Thymus (tissue), 11 donors: ENCODE data around the gene SUSD6. TPM values are rescaled to one million over a fixed set of nuclear protein-coding genes. Genes with fewer than 3 reads are reported as not detected.
A peak's percentile ranks its signal among the peaks of the same experiment; 100 is the strongest.
"Not testable (repeated sequence)": the region's sequence is repeated elsewhere in the genome, so short reads cannot be mapped to it uniquely, and the experiment has no call there.

Experiments used
- DNase-seq, 9 donors: peaks; one replicate each; pipeline ENCODE4 v3.0.0-alpha.2; 2013; ENCODE audit warnings: low spot score in 9 of 9, low read depth in 6 of 9, missing footprints in 1 of 9
- H3K27ac ChIP-seq, 2 donors: one replicate each; pipeline ENCODE4 v1.5.1; 2013; ENCODE audit warnings: control low read depth in 1 of 2, low read depth in 1 of 2, low read length in 1 of 2, mild to moderate bottlenecking in 1 of 2, moderate library complexity in 1 of 2
- H3K27me3 ChIP-seq, 2 donors: one replicate each; pipeline ENCODE4 v1.5.1; 2013; ENCODE audit warnings: low read length in 1 of 2; ENCODE audit not compliant: control insufficient read depth in 2 of 2, insufficient read depth in 1 of 2
- H3K36me3 ChIP-seq, 2 donors: one replicate each; pipeline ENCODE4 v1.5.1; 2013; ENCODE audit warnings: low read length in 1 of 2, mild to moderate bottlenecking in 1 of 2, moderate library complexity in 1 of 2; ENCODE audit not compliant: control insufficient read depth in 2 of 2, insufficient read depth in 2 of 2
- H3K4me1 ChIP-seq, 2 donors: one replicate each; pipeline ENCODE4 v1.5.1; 2013; ENCODE audit warnings: low read length in 2 of 2; ENCODE audit not compliant: control insufficient read depth in 2 of 2, insufficient read depth in 2 of 2
- H3K4me3 ChIP-seq, 2 donors: one replicate each; pipeline ENCODE4 v1.5.1; 2013; ENCODE audit warnings: low read length in 2 of 2, control low read depth in 1 of 2, mild to moderate bottlenecking in 1 of 2
- H3K9me3 ChIP-seq, 2 donors: one replicate each; pipeline ENCODE4 v1.5.1; 2013; ENCODE audit warnings: low read length in 1 of 2, mild to moderate bottlenecking in 1 of 2; ENCODE audit not compliant: control insufficient read depth in 2 of 2, insufficient read depth in 1 of 2
- WGBS: extraction: QIAGEN DNeasy Blood & Tissue Kit; methylation state at CpG from one replicate; pipeline ENCODE4 v1.1.7; 2013; 5-methylcytosine and 5-hydroxymethylcytosine counted together
- polyA plus RNA-seq: library from polyadenylated mRNA; stranded (reverse); fragments of 200-250 nt; gene quantifications from one replicate; pipeline ENCODE4 v1.2.3, GENCODE V29; 2013
- total RNA-seq: library from RNA; stranded (reverse); fragments of 120-200 nt; gene quantifications from one replicate; pipeline ENCODE4 v1.2.4, GENCODE V29; 2013
- donor health status: healthy.

Gene SUSD6
- total and polyA plus RNA-seq, 2 donors = 7.8 to 23.7 TPM

DNA sequence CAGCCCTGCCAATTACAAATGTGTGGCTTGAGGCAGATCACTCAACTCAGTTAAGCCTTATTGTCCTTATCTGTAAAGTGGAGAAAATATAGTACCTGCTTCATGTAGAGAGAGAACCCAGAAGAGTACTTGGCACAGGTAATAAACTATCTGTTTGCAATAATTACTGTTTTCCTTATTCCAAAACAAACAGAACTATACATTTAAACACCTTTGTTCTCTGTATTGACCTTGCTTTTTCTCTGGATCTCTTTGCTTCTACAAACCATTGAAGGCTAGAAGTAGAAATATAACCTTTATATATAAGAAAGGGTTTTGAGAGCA, 84.8 kb downstream of the SUSD6 start:
- DNase-seq = no peak
- H3K4me3 ChIP-seq = no peak overlapping the region
- H3K9me3 ChIP-seq = no peaks in the 10 kb centered on the region
- no peaks in the 10 kb centered on the region for H3K27me3 ChIP-seq
- peaks cover 0 to 2% of the 10 kb centered on the region in 2 donors for H3K36me3 ChIP-seq
- H3K27ac ChIP-seq = peak overlapping the region in 1 of 2 donors; percentile 58
- peaks cover 12 to 58% of the 10 kb centered on the region in 2 donors for H3K4me1 ChIP-seq

DNA sequence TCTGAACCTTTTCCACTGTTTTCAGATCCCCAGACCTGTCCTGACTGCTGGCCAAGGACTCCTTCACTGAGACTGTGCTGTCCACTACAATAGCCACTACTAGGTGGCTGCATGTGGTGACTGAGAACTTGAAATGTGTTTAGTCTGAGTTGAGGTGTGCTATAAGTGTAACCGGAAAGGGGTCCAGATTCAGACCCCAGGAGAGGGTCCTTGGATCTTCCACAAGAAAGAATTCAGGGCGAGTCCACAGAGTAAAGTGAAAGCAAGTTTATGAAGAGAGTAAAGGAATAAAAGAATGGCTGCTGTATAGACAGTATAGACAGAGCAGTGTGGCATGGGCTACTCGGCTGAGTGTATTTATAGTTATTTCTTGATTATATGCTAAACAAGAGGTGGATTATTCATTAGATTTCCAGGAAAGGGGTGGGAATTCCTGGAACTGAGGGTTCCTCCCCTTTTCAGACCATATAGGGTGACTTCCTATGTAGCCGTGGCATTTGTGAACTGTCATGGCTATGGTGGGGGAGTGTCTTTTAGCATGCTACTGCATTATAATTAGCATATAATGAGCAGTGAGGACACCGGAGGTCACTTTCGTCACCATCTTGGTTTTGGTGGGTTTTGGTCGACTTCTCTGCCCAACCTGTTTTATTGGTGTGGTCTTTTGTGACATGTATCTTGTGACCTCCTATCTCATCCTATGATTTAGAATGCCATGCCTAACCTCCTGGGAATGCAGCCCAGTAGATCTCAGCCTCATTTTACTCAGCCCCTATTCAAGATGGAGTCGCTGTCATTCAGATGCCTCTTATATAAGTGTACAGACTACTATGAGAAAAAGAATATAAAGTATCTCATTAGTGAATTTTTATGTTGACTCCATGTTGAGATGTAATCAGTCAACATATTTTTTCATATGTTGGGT, 85.5 kb downstream of the SUSD6 start:
- Histone ChIP-seq H3K36me3 (no peaks in the 10 kb centered on the region), H3K4me1 (peaks cover 12 to 61% of the 10 kb centered on the region in 2 donors), H3K4me3 (no peak overlapping the region), H3K27me3 (no peaks in the 10 kb centered on the region), H3K27ac (peak overlapping the region; percentile 54 to 58), H3K9me3 (no peaks in the 10 kb centered on the region)
- DNase-seq = no peak
- WGBS = 80% methylated on average over 8 of the region's 8 CpGs

DNA sequence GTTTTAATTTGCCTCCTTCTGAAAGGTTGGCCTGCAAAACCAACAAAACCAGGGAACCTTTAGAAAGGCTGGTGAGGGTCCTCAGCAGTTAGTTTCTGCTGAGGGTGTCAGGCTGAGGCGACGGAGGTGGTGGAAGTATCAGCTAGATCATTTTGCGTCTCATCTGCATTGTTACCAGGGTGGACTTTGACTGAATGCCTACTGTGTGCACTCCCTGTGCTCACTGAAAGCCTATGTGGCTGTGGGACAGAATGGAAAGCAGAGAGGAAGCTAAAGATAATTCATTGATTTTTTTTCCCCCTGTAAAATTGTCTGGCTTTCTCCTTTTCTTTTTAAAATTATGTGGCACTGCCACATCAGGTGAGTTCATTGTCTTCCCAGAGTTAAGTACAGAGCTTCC, 87.2 kb downstream of the SUSD6 start:
- H3K4me1 ChIP-seq = peaks cover 16 to 66% of the 10 kb centered on the region in 2 donors
- no peak overlapping the region for H3K27ac ChIP-seq
- WGBS = over 99% methylated on average over 3 of the region's 3 CpGs

DNA sequence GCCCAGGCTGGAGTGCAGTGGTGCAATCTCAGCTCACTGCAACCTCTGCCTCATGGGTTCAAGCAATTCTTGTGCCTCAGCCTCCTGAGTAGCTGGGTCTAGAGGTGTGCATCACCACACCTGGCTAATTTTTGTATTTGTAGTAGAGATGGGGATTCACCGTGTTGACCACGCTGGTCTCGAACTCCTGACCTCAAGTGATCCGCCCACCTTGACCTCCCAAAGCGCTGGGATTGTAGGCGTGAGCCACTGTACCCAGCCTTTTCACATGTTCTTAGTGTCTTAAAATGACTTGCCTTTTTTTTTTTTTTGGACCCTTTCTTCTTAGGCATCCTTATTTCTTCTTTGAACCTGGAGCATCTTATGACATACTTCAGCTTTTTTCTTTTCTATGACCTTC, 87.8 kb downstream of the SUSD6 start:
- not testable (repeated sequence) for H3K27ac ChIP-seq, H3K36me3 ChIP-seq, H3K4me3 ChIP-seq, H3K27me3 ChIP-seq, H3K9me3 ChIP-seq, DNase-seq
- WGBS = 96% methylated on average over 6 of the region's 6 CpGs
- peaks cover 18 to 64% of the 10 kb centered on the region in 2 donors for H3K4me1 ChIP-seq

More for the DNA sequence above, 87.2 kb downstream of the SUSD6 start:
- peaks cover 2 to 6% of the 10 kb centered on the region in 2 donors for H3K36me3 ChIP-seq
- no peak overlapping the region for H3K4me3 ChIP-seq
- no peaks in the 10 kb centered on the region for H3K9me3 ChIP-seq
- H3K27me3 ChIP-seq = no peaks in the 10 kb centered on the region
- no peak for DNase-seq

DNA sequence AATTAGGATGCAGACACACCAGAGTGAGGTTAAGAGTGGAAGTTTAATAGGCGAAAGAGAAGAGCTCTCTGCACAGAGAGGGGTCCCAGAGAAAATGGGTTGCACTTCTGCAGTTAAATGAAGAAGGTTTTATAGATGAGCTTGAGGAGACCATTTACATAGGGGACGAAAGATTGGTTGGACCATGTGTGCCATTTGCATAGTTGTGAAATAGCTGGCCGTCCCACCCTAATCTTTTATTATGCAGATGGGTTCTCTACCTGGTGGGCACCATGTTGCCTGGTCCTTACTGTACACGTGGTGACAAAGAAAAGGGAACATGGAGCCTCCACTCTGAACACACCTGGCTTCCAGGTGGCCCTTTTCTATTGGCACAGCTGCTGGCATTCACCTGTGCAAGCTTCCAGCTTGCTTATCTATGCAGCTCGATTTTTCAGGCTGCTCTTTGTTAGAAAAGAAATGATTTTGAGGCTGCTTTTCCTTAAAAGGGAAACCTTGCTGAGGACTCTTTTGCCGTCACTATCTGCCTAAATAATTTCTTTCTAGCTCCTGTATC, 88.4 kb downstream of the SUSD6 start:
- DNase-seq = no peak
- peaks cover 13 to 63% of the 10 kb centered on the region in 2 donors for H3K4me1 ChIP-seq
- no peaks in the 10 kb centered on the region for H3K27me3 ChIP-seq
- H3K4me3 ChIP-seq = no peak overlapping the region
- 88% methylated on average over 6 of the region's 6 CpGs for whole genome bisulfite sequencing
- H3K9me3 ChIP-seq = no peaks in the 10 kb centered on the region
- no peak overlapping the region for H3K27ac ChIP-seq
- H3K36me3 ChIP-seq = peaks cover 13 to 15% of the 10 kb centered on the region in 2 donors

DNA sequence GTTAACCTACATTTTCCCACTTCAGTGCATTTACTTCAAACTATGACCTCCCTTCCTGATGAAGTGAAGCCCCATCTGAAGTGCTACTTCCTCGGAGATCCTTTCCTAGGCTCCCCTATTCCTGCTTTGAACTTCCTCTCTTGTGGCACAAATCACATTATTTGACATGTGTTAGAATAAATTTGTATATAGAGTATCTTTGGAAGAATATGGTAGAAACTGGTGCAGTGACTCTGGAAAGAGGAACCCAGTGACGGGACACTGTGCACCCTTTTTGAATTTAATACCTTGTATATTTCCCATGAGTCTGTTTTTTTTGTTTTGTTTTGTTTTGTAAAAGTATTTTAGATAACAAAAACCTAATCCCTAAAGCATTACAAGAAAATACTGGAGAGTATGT, 89.2 kb downstream of the SUSD6 start:
- Histone ChIP-seq H3K27ac (no peak overlapping the region), H3K4me3 (no peak overlapping the region), H3K36me3 (peaks cover 20 to 21% of the 10 kb centered on the region in 2 donors), H3K27me3 (no peaks in the 10 kb centered on the region), H3K4me1 (peaks cover 6 to 60% of the 10 kb centered on the region in 2 donors), H3K9me3 (no peaks in the 10 kb centered on the region)
- WGBS = 82% methylated on average over 2 of the region's 2 CpGs
- no peak for DNase-seq

DNA sequence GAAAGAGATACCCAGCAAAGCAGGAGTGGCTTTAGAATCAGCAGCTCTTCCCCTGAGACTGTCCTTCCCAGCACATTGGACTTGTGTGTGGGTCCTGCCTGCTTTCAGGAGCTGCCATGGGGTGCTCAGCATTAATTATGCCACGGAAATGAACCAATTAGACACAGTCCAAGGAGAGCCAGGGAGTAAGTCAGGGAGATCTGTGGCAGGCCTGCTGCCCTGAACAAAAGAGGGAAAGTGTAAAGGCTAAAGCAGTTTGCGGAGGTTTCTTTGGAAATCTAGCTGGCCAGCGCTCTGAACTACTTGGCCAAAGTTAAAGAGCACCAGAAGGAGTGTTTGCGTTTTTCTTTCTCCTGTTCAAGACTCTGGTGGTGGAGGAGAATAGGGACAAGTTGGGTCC, 89.9 kb downstream of the SUSD6 start:
- 94% methylated on average over 4 of the region's 4 CpGs for WGBS
- no peak overlapping the region for H3K27ac ChIP-seq
- H3K27me3 ChIP-seq = no peaks in the 10 kb centered on the region
- H3K4me1 ChIP-seq = peaks cover 6 to 57% of the 10 kb centered on the region in 2 donors
- no peak for DNase-seq
- H3K4me3 ChIP-seq = no peak overlapping the region
- H3K9me3 ChIP-seq = no peaks in the 10 kb centered on the region
- H3K36me3 ChIP-seq = peaks cover 20 to 27% of the 10 kb centered on the region in 2 donors

DNA sequence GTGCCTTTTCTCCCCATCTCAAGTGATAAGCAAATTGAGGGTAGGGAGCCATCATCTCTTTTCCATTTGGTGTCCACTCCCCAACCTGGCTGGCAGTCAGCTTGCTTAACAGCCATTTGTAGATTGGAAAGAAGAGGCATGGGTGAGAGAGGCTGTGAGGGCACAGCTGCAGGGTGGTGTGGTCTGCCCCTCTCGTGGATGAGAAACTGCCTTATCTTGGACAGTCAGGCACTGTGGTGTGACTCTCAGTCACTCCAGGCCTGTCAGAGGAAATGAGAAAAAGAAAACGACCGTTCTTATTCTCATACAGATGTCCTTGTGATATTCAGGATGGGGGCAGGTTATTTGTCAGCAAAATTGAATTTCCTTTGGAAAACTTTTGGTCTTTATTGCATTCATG, 90.5 kb downstream of the SUSD6 start:
- no peak overlapping the region for H3K27ac ChIP-seq
- H3K4me3 ChIP-seq = no peak overlapping the region
- no peak for DNase-seq
- 5% methylated on average over 3 of the region's 3 CpGs for WGBS
- no peaks in the 10 kb centered on the region for H3K27me3 ChIP-seq
- H3K36me3 ChIP-seq = peaks cover 20 to 33% of the 10 kb centered on the region in 2 donors
- peaks cover 6 to 52% of the 10 kb centered on the region in 2 donors for H3K4me1 ChIP-seq
- no peaks in the 10 kb centered on the region for H3K9me3 ChIP-seq
